ENCODE data around the gene CDCA7.

The CDCA7 gene

GRCh38 chr2:173386021-173386737 is 31.5 kb downstream of the CDCA7 start:
- Mint-ChIP-seq H3K9me3 (peaks cover 3% of the 10 kb centered on the region), H3K27ac (peak overlapping the region; percentile 97), H3K4me3 (peak overlapping the region; percentile 5), H3K36me3 (ENCODE audit: low read depth) (peaks cover 21% of the 10 kb centered on the region), H3K4me1 (peaks cover 37% of the 10 kb centered on the region), H3K27me3 (ENCODE audit: low read depth, poor library complexity) (peaks cover 4% of the 10 kb centered on the region)
- peak; percentile 36 for DNase-seq
- TF ChIP-seq CTCF (IDR thresholded peaks at IDR 0.05), result no peak

GRCh38 chr2:173386738-173387065 is 32.0 kb downstream of the CDCA7 start:
- peaks cover 37% of the 10 kb centered on the region for H3K4me1 Mint-ChIP-seq
- peaks cover 3% of the 10 kb centered on the region for H3K9me3 Mint-ChIP-seq

GRCh38 chr2:173387079-173387478 is 32.4 kb downstream of the CDCA7 start:
- Mint-ChIP-seq H3K27ac (peak overlapping the region; percentile 97), H3K27me3 (ENCODE audit: low read depth, poor library complexity) (peaks cover 4% of the 10 kb centered on the region)
- DNase-seq, result no peak

More at GRCh38 chr2:173386738-173387065, 32.0 kb downstream of the CDCA7 start:
- DNase-seq, result no peak
- peaks cover 21% of the 10 kb centered on the region for H3K36me3 Mint-ChIP-seq (ENCODE audit: low read depth)
- peaks cover 4% of the 10 kb centered on the region for H3K27me3 Mint-ChIP-seq (ENCODE audit: low read depth, poor library complexity)
- no peak for TF ChIP-seq CTCF (IDR thresholded peaks at IDR 0.05)
- H3K4me3 Mint-ChIP-seq, result peak overlapping the region; percentile 5
- H3K27ac Mint-ChIP-seq, result peak overlapping the region; percentile 97

DNA sequence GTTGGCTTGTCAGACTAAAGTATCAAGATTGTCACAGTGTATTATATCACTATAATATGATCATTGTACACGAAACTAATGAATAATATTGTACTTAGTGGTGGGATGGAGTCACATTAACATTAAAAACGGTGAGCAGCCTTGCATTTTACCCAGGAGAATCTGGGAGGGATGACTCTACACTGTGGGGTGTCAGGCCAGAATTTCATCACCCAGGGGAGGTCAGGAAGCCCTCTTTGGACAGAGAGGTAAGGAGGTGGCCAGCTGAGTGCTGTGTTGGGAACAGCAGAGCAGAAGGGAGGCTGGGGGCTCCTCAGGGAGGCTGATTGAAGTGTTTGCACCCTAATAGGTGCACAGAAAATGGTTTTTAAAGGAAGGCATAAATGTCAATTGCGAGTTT is 33.0 kb downstream of the CDCA7 start:
- no peak for TF ChIP-seq CTCF (IDR thresholded peaks at IDR 0.05)
- Mint-ChIP-seq H3K27ac (no peak overlapping the region), H3K4me1 (peaks cover 37% of the 10 kb centered on the region), H3K4me3 (no peak overlapping the region), H3K36me3 (ENCODE audit: low read depth) (peaks cover 17% of the 10 kb centered on the region), H3K27me3 (ENCODE audit: low read depth, poor library complexity) (peaks cover 4% of the 10 kb centered on the region), H3K9me3 (peaks cover 3% of the 10 kb centered on the region)
- DNase-seq, result no peak

More at GRCh38 chr2:173387079-173387478, 32.4 kb downstream of the CDCA7 start:
- Mint-ChIP-seq H3K9me3 (peaks cover 3% of the 10 kb centered on the region), H3K4me1 (peaks cover 37% of the 10 kb centered on the region), H3K36me3 (ENCODE audit: low read depth) (peaks cover 21% of the 10 kb centered on the region), H3K4me3 (no peak overlapping the region)
- no peak for TF ChIP-seq CTCF (IDR thresholded peaks at IDR 0.05)

- Mint-ChIP-seq H3K27ac (no peak overlapping the region), H3K9me3 (no peaks in the 10 kb centered on the region), H3K4me1 (peaks cover 40% of the 10 kb centered on the region), H3K4me3 (no peak overlapping the region), H3K27me3 (ENCODE audit: low read depth, poor library complexity) (peaks cover 3% of the 10 kb centered on the region), H3K36me3 (ENCODE audit: low read depth) (peaks cover 8% of the 10 kb centered on the region)
- DNase-seq, result no peak
- TF ChIP-seq CTCF (IDR thresholded peaks at IDR 0.05), result no peak
Observed at GRCh38 chr2:173388795-173389194, 34.1 kb downstream of the CDCA7 start.

GRCh38 chr2:173390036-173390435 is 35.4 kb downstream of the CDCA7 start:
- DNase-seq, result no peak
- Mint-ChIP-seq H3K4me3 (no peak overlapping the region), H3K27me3 (ENCODE audit: low read depth, poor library complexity) (peaks cover 2% of the 10 kb centered on the region), H3K27ac (no peak overlapping the region), H3K4me1 (peaks cover 52% of the 10 kb centered on the region), H3K36me3 (ENCODE audit: low read depth) (no peaks in the 10 kb centered on the region), H3K9me3 (no peaks in the 10 kb centered on the region)
- TF ChIP-seq CTCF (IDR thresholded peaks at IDR 0.05), result no peak
